Activated T-cell treated with anti-CD3 and anti-CD28 coated beads for 48 hours (primary cell): ENCODE data around the gene ZNF655.
"Not testable (repeated sequence)": the region's sequence is repeated elsewhere in the genome, so short reads cannot be mapped to it uniquely, and the experiment has no call there.

Experiments
- DNase-seq: peaks from one replicate; pipeline ENCODE4 v3.0.0-alpha.2; 2020; ENCODE audit warnings: low read depth

Gene ZNF655

DNA sequence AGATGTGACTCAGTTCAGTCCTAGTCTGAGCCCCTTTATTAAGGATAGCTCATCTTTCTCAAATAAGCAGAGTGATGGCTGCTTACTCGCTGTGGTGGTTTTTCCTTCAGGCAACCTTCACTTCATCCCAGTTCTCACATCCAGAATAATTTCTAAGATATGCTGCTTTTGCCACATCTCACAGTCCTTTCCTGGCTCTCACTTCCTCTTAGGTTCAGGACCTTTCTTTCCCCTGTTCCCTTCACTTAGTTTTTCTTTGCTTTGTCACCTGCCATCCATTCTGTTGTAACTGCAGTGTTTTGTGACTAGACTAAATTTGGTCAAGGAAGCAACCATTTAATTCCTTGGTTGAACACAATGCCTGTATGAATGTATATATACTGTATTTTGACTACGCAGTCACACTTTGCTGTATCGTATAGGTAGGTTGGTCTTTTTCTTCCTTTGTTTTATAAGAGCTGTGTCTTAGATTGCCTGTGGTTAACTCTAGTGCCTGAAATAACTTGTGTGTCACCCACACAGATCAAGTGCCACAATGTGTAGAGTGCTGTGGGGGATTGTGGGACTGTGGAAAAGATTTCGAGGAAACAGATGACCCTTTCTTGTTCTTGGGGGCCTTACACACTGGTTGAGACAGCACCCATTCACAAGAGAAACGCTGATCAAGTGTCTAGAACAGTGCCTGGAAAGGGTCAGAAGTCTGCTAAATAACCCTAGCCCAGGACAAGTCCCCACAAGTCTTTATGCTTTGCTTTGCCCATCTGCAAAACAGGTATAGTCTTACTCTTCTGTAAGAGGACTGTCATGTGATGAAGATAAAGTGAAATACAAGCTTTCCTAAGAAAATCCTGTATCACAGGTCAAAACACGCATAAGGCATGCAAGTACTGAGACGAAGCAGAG is 2.6 kb downstream of the ZNF655 start:
- DNase-seq, result no peak

- DNase-seq, result no peak
Measured at GRCh38 chr7:99561737-99562051, 3.3 kb downstream of the ZNF655 start.

- DNase-seq, result no peak
Measured at GRCh38 chr7:99562114-99562784, 3.8 kb downstream of the ZNF655 start.

- DNase-seq, result peak; percentile 39
Measured at GRCh38 chr7:99562832-99563231, 4.4 kb downstream of the ZNF655 start.

DNA sequence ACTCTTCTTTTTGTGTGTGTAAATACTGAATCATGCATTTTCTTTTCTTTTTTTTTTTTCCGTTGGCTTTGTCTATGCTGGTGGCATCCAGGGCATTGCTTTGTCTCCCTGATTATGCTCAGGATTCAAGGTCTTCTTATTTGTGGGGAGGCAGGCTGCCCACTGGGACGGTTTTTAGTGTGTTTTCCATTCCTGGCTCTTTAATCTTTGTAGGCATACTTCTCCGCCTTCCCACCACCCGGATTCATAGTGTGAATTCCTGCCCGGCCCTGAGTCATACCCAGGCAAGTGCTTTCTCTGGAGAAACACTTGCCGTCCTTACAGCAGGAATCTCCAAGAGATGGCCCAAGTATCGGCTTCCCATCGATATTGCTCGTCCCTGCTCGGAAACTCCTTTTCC is 5.2 kb downstream of the ZNF655 start:
- no peak for DNase-seq

- DNase-seq, result not testable (repeated sequence)
Measured at GRCh38 chr7:99568770-99569169, 10.3 kb downstream of the ZNF655 start.

GRCh38 chr7:99571768-99572167 is 13.3 kb downstream of the ZNF655 start:
- no peak for DNase-seq

GRCh38 chr7:99573257-99573656 is 14.8 kb downstream of the ZNF655 start:
- DNase-seq, result no peak

GRCh38 chr7:99576251-99576650 is 17.8 kb downstream of the ZNF655 start:
- no peak for DNase-seq

DNA sequence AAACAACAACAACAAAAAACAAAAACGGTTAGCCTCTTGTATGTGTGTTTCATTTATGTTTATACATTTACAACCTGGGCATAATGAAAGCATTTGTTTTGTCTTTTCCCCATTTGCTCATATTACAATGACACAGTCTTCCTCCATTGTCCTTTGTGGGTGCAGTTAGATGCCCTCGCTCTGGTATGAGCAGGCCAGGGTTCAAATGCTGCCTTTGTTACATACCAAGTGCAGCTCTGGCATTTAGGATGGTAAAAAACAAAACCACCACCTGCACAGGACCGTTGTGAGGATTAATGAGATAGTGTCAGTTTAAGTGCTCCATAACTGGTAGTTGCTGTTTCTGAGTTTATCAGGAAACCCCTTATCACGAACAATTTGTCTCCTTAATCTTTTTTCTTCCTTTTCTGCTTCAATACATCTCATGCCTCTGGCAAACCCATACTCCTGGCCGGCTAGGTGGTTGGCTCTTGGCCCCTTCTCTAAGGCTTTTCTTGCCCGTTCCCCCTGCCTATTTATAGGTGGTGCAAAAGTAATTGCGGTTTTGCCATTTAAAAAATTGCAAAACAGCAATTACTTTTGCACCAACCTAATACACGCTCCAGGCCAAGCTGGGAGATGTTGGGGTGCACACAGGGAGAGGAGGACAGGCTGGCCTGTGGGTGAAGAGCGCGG is 21.0 kb downstream of the ZNF655 start:
- no peak for DNase-seq

DNA sequence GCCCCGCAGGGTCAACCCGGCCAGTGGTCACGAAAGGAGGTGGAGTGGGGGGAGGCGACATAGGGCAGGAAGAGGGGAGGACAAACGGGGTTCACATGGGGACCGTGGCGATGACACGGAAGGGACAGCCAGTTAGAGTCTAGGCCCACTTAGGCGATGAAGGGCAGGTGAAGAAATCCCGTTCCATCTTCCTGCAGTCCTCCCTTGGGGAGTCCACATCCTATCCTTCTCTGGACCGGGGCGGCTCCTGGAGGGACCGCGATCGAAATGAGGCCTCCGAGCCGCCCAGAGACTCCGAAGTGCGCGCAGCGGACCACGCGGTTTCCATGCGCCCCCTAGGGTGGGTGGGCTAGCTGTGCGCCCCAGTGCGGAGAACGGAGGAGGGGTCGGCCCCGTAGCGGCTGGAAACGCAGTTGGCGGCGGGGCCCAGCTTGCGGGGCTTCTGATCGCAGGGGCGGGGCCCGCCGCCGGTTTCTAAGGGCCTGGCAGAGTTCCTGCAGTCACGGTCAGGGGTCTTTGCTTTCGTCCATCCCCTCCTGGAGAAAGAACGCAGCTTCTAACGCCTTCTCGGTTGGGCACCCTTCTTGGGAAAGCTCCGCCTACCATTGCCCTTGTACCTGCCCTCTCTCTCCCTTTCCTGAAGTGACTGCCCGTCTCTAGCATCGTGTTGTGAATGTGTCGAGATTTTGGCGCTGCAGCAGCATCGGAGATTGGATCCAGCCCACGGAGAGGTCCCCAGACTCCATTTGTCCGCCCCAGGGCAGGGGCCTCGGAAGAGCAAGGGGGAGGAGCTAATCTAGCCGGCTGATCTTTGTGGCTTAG is 21.7 kb downstream of the ZNF655 start:
- DNase-seq, result peak; percentile 47

GRCh38 chr7:99580778-99581332 is 22.4 kb downstream of the ZNF655 start:
- not testable (repeated sequence) for DNase-seq

GRCh38 chr7:99588868-99589267 is 30.4 kb downstream of the ZNF655 start:
- no peak for DNase-seq

DNA sequence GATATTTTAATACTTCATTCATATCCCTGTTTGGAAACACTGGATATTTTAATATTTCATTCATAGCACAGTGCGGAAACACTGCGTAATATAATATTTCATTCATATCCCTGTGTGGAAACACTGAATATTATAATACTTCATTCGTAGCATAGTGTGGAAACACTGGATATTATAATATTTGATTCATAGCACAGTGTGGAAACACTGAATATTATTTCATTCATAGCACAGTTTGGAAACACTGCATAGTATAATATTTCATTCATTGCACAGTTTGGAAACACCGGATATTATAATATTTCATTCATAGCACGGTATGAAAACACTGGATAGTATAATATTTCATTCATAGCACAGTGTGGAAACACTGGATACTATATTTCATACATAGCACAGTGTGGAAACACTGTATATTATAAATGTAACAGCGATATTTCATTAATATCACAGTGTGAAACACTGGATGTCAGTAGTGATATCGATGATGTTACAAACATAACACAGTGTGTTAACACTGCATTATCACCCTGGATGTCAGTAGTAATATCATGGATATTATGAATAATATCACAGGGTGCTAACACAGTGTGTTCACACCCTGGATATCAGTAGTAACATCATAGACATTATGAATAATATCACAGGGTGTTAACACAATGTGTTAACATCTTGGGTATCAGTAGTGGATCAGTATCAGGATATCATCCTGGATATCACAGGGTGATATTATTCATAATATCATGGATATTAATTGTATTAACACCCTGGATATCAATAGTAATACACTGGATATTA is 36.7 kb downstream of the ZNF655 start:
- no peak for DNase-seq

- DNase-seq, result no peak
Measured at GRCh38 chr7:99596408-99596955, 38.0 kb downstream of the ZNF655 start.

DNA sequence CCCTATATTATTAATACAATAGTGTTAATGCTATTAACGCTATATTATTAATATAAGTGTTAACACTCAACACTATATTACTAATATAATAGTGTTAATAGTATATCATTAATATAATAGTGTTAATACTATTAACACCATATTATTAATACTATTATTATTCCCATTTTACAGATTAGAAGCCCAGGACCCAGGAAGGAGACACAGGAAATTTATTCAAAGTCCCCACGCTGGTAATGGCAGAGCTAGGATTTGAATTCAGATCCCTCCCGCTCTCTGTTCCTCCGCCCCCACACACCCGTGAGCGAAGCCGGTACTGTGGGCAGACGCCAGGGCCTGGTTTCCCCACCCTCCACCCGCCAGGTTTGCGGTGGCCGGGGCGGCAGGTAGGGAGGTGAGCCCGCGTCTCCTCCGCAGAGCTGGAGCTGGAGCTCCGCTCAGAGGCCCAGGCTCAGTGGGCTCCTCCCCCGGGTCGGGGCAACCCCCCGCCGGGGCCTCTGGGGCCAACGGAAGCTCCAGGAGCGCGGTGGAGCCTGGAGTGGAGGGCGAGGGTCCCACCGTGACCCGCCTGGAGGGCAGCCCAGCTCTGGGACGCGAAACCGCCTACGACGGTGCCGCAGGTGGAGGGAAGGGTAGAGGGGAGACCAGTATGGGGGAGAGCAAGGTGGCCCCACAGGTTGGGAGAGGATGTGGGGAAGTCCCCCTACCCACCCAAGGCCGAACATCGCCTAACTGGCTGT is 39.5 kb downstream of the ZNF655 start, which contains the start of gene TMEM225B:
Gene TMEM225B (plus strand): TSS at position 506 of the 740 bp plus-strand sequence. CDS start 6,122 bp downstream, outside the sequence.
- DNase-seq, result peak; percentile 20

GRCh38 chr7:99599836-99600235 is 41.4 kb downstream of the ZNF655 start:
- DNase-seq, result no peak

DNA sequence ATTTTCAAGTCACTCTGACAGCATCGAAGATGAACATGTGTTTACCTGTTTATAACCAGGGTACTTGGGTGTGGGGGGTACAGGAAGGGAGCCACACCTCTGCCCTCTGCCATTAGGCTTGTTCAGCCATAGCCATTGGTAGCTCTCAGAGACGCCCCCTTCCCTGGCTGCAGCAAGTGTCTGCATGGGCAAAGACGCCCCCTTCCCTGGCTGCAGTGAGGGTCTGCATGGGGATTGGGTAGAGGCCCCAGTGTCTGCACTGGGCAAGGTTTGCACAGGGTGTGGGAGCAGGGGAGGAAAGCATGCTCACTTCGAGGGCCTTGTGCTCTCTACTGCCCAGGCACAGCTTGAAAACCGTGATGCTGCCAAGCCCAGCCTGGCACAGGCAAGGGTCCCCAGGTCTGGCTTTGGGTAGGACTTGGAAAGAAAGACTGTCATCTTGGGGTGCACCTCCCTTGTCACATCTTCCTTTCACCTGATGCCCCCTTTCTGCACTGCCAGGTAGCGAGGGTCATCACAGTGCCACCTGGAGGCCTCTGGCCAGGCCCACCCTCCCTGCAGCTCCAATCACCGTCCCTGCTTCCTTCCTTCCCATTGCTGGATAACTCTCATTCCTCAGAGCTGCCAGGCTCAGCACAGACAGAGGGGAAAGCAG is 43.3 kb downstream of the ZNF655 start:
- DNase-seq, result no peak

DNA sequence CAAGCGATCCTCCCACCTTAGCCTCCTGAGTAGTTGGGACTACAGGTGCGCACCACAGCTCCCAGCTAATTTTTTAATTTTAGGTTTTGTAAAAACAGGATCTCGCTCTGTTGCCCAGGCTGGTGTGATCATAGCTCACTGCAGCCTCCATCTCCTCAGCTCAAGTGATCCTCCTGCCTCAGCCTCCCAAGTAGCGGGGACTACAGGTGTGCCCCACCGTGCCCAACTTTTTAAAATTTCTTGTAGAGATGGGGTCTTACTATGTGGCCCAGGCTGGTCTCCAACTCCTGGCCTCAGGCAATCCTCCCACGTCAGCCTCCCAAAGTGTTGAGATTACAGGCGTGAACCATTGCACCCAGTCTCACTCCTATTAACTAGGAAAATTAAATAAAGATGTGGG is 47.1 kb downstream of the ZNF655 start:
- DNase-seq, result no peak
